ENCODE data around the gene HDAC2.
A peak's percentile ranks its signal among the peaks of the same experiment; 100 is the strongest.
"Not testable (repeated sequence)": the region's sequence is repeated elsewhere in the genome, so short reads cannot be mapped to it uniquely, and the experiment has no call there.

HDAC2 gene

GRCh38 chr6:113970805-113971676 lies at the start of gene HDAC2:
HDAC2 (minus strand) TSS chr6:113971148; CDS start chr6:113970908, 240 bp downstream.
- DNase-seq (ENCODE audit: low spot score in 2 of 2) = peak; percentile 77 to 92
- H3K4me3 ChIP-seq = peak within 1 kb of the TSS; percentile 97
- no peaks in the 10 kb centered on the region for H3K27me3 ChIP-seq (ENCODE audit: low read depth)
- in situ Hi-C loops (cut with MboI; ENCODE audit: low sequenced_read_pairs) = no loop called here
- no peaks in the 10 kb centered on the region for H3K9me3 ChIP-seq
- no peaks in the 10 kb centered on the region for H3K36me3 ChIP-seq (replicated peaks)
- H3K4me1 ChIP-seq = peaks cover 20% of the 10 kb centered on the region

GRCh38 chr6:114020196-114020595 lies 49.2 kb upstream of the HDAC2 start:
- no peaks in the 10 kb centered on the region for H3K36me3 ChIP-seq (replicated peaks)
- DNase-seq (ENCODE audit: low spot score in 2 of 2) = no peak
- peaks cover 3% of the 10 kb centered on the region; the same call in 1 of the 2 replicates for H3K4me1 ChIP-seq
- no peaks in the 10 kb centered on the region for H3K9me3 ChIP-seq
- no peaks in the 10 kb centered on the region for H3K27me3 ChIP-seq (ENCODE audit: low read depth)
- no peak overlapping the region for H3K4me3 ChIP-seq
- in situ Hi-C loops (cut with MboI; ENCODE audit: low sequenced_read_pairs) = no loop called here

DNA sequence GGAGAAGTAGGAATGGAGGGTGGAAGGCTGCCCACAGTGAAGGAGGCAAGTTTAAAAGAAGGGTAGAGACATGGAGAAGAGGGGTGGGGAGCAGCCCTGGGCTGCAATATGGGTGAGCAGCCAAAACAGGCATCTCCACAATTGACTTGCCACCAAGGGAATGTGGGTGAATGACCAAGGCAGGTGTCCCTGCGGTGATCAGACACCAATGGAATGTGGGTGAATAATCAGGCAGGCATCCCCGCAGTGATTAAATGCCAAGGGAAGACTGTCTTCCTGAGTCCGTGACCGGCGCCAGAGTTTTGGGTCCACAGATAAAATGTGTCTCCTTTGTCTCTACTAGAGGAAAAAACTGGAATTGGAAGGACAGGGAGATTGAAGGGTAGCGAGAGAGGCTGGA lies 46.2 kb upstream of the HDAC2 start:
- H3K4me1 ChIP-seq; H3K27me3 ChIP-seq (ENCODE audit: low read depth); H3K4me3 ChIP-seq; H3K36me3 ChIP-seq (replicated peaks); in situ Hi-C loops (cut with MboI; ENCODE audit: low sequenced_read_pairs); H3K9me3 ChIP-seq; DNase-seq (ENCODE audit: low spot score in 2 of 2): not testable (repeated sequence)

DNA sequence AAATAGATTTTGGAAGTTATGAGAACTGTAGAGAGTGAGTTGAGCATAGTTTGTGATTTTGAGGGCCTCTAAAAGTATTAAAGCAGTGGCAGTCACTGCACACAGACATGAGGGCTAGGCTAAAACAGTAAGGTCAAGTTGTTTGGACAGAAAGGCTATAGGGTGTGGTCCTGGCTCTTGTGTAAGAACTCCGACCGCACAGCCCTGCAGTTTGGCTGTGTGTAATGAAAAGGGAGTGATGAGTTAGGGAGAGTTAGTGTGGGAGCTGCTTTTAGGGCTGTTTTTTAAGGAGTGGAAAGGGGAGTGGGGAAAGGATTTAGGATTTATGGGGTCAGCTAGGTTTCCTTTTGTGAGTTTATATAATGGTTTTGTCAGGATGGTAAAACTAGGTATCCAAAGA lies 43.2 kb upstream of the HDAC2 start:
- H3K9me3 ChIP-seq; H3K36me3 ChIP-seq (replicated peaks); H3K27me3 ChIP-seq (ENCODE audit: low read depth); DNase-seq (ENCODE audit: low spot score in 2 of 2); H3K4me3 ChIP-seq; in situ Hi-C loops (cut with MboI; ENCODE audit: low sequenced_read_pairs): not testable (repeated sequence)
- peaks cover 23% of the 10 kb centered on the region for H3K4me1 ChIP-seq

DNA sequence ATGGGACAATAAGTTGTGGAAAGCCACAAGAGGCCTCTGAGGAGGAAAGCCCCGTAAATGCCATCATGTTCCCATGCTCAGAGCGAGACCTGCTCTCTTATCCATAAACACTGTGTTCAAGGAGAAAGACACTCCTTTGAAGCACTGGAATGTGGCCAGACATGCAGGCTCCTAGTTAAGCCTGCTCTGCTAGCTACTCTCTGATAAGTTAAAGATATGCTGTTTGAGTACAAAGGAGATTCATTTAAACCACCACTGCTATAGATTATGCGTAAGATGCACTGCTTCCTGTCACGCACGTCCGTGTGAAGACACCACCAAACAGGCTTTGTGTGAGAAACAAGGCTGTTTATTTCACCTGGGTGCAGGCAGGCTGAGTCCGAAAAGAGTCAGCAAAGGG lies 40.5 kb upstream of the HDAC2 start:
- peak; percentile 34 to 54 for DNase-seq (ENCODE audit: low spot score in 2 of 2)
- H3K4me1 ChIP-seq = peaks cover 47% of the 10 kb centered on the region
- H3K36me3 ChIP-seq (replicated peaks); H3K4me3 ChIP-seq; H3K9me3 ChIP-seq; in situ Hi-C loops (cut with MboI; ENCODE audit: low sequenced_read_pairs); H3K27me3 ChIP-seq (ENCODE audit: low read depth): not testable (repeated sequence)

- Histone ChIP-seq H3K4me3 (no peak overlapping the region; the same call in 1 of the 2 replicates), H3K9me3 (no peaks in the 10 kb centered on the region; the same call in 1 of the 2 replicates), H3K27me3 (ENCODE audit: low read depth) (no peaks in the 10 kb centered on the region), H3K36me3 (replicated peaks) (no peaks in the 10 kb centered on the region), H3K4me1 (peaks cover 47% of the 10 kb centered on the region)
- in situ Hi-C loops (cut with MboI; ENCODE audit: low sequenced_read_pairs) = no loop called here
- DNase-seq (ENCODE audit: low spot score in 2 of 2) = no peak
These were observed 39.6 kb upstream of the HDAC2 start for GRCh38 chr6:114010540-114010939.

- Histone ChIP-seq H3K27me3 (ENCODE audit: low read depth) (no peaks in the 10 kb centered on the region), H3K4me1 (peaks cover 47% of the 10 kb centered on the region), H3K36me3 (replicated peaks) (no peaks in the 10 kb centered on the region), H3K4me3 (no peak overlapping the region), H3K9me3 (no peaks in the 10 kb centered on the region)
- no peak for DNase-seq (ENCODE audit: low spot score in 2 of 2)
- in situ Hi-C loops (cut with MboI; ENCODE audit: low sequenced_read_pairs) = no loop called here
These were observed 38.2 kb upstream of the HDAC2 start for GRCh38 chr6:114009192-114009591.

GRCh38 chr6:114008331-114008730 lies 37.4 kb upstream of the HDAC2 start:
- Histone ChIP-seq H3K4me3 (no peak overlapping the region), H3K36me3 (replicated peaks) (no peaks in the 10 kb centered on the region), H3K4me1 (peaks cover 50% of the 10 kb centered on the region), H3K9me3 (no peaks in the 10 kb centered on the region), H3K27me3 (ENCODE audit: low read depth) (no peaks in the 10 kb centered on the region)
- in situ Hi-C loops (cut with MboI; ENCODE audit: low sequenced_read_pairs) = no loop called here
- DNase-seq (ENCODE audit: low spot score in 2 of 2) = peak in 1 of 2 experiments; percentile 48

GRCh38 chr6:114007516-114007915 lies 36.6 kb upstream of the HDAC2 start:
- no peak overlapping the region for H3K4me3 ChIP-seq
- no peaks in the 10 kb centered on the region for H3K9me3 ChIP-seq
- H3K27me3 ChIP-seq (ENCODE audit: low read depth) = no peaks in the 10 kb centered on the region
- DNase-seq (ENCODE audit: low spot score in 2 of 2) = peak; percentile 69 to 92
- no peaks in the 10 kb centered on the region for H3K36me3 ChIP-seq (replicated peaks)
- in situ Hi-C loops (cut with MboI; ENCODE audit: low sequenced_read_pairs) = no loop called here
- H3K4me1 ChIP-seq = peaks cover 51% of the 10 kb centered on the region

DNA sequence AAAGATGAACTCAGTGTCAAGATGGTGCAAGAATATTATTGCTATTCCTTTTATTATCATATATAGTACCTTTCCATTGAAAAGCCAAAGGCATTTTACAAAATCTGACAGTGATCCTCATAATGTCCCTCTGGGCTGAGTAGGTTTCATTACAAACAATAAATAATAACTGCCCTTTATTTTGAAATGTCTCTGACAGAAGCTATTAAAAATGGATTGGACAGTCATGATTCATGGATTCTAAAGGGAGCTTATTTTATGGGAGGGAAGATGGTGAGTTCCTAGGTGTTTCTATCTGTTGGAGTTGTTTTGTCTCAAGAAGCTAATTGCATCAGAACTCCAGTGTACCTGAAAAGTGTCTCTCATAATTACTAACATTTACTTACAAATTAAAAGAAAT lies 30.4 kb upstream of the HDAC2 start:
- Histone ChIP-seq H3K27me3 (ENCODE audit: low read depth) (no peaks in the 10 kb centered on the region), H3K36me3 (replicated peaks) (no peaks in the 10 kb centered on the region), H3K9me3 (no peaks in the 10 kb centered on the region), H3K4me1 (peaks cover 16% of the 10 kb centered on the region), H3K4me3 (no peak overlapping the region)
- in situ Hi-C loops (cut with MboI; ENCODE audit: low sequenced_read_pairs) = no loop called here
- no peak for DNase-seq (ENCODE audit: low spot score in 2 of 2)

- H3K9me3 ChIP-seq = no peaks in the 10 kb centered on the region
- in situ Hi-C loops (cut with MboI; ENCODE audit: low sequenced_read_pairs) = no loop called here
- peaks cover 25% of the 10 kb centered on the region for H3K4me1 ChIP-seq
- H3K36me3 ChIP-seq (replicated peaks) = no peaks in the 10 kb centered on the region
- no peaks in the 10 kb centered on the region for H3K27me3 ChIP-seq (ENCODE audit: low read depth)
- no peak overlapping the region for H3K4me3 ChIP-seq
- DNase-seq (ENCODE audit: low spot score in 2 of 2) = no peak
These were observed 29.1 kb upstream of the HDAC2 start for GRCh38 chr6:114000069-114000468.

- Histone ChIP-seq H3K4me3 (no peak overlapping the region), H3K27me3 (ENCODE audit: low read depth) (no peaks in the 10 kb centered on the region), H3K36me3 (replicated peaks) (no peaks in the 10 kb centered on the region), H3K4me1 (peaks cover 26% of the 10 kb centered on the region), H3K9me3 (no peaks in the 10 kb centered on the region)
- DNase-seq (ENCODE audit: low spot score in 2 of 2) = no peak
- in situ Hi-C loops (cut with MboI; ENCODE audit: low sequenced_read_pairs) = loop anchor here (25.0 kb wide), 1 partner anchor 313 kb away; no protein-coding TSS in a partner anchor
These were observed 28.3 kb upstream of the HDAC2 start for GRCh38 chr6:113999284-113999683.

- Histone ChIP-seq H3K9me3 (no peaks in the 10 kb centered on the region), H3K27me3 (ENCODE audit: low read depth) (no peaks in the 10 kb centered on the region), H3K4me1 (peaks cover 26% of the 10 kb centered on the region), H3K4me3 (no peak overlapping the region), H3K36me3 (replicated peaks) (no peaks in the 10 kb centered on the region)
- no peak for DNase-seq (ENCODE audit: low spot score in 2 of 2)
- in situ Hi-C loops (cut with MboI; ENCODE audit: low sequenced_read_pairs) = loop anchor here (25.0 kb wide), 1 partner anchor 313 kb away; no protein-coding TSS in a partner anchor
These were observed 27.9 kb upstream of the HDAC2 start for GRCh38 chr6:113998811-113999210.

DNA sequence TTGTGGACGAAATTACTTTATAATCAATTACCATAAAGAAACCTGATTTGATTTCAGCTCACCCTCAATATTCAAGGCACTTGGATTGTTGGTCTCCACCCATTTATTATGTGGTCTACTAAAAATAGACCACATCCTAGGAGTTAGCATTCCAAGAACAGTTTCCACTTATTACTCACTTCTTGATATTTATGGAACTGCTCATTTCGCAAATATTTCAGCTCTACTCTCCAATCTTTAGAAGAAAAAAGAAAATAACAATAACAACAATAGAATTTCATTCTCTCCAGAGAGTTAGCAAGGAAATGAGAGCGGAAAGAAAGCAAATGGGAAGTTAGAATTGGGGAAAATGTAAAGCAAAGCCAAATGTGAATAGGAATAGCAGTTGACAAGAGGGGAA lies 26.2 kb upstream of the HDAC2 start:
- peaks cover 18% of the 10 kb centered on the region for H3K4me1 ChIP-seq
- no peak overlapping the region for H3K4me3 ChIP-seq
- H3K9me3 ChIP-seq = no peaks in the 10 kb centered on the region
- no peak for DNase-seq (ENCODE audit: low spot score in 2 of 2)
- in situ Hi-C loops (cut with MboI; ENCODE audit: low sequenced_read_pairs) = loop anchor here (25.0 kb wide), 1 partner anchor 315 kb away; no protein-coding TSS in a partner anchor
- no peaks in the 10 kb centered on the region for H3K27me3 ChIP-seq (ENCODE audit: low read depth)
- H3K36me3 ChIP-seq (replicated peaks) = no peaks in the 10 kb centered on the region
